Mesothelial cell of epicardium (in vitro differentiated cells): ENCODE measurements around the gene MYCBP2. TPM values are rescaled to one million over a fixed set of nuclear protein-coding genes. Genes with fewer than 3 reads are reported as not detected.

Experiments used
- DNase-seq, 2 experiments: peaks; one replicate each; pipeline ENCODE4 v3.0.0; 2021; ENCODE audit warnings: low spot score in 2 of 2; ENCODE audit not compliant: unreplicated experiment in 2 of 2
- H3K27ac Mint-ChIP-seq: 2 replicates; pipeline ENCODE4 v1.8.0; 2021; ENCODE audit warnings: mixed read lengths
- H3K27me3 Mint-ChIP-seq: 2 replicates; pipeline ENCODE4 v1.8.0; 2021; ENCODE audit warnings: low read depth, mixed read lengths
- H3K36me3 Mint-ChIP-seq: 2 replicates; pipeline ENCODE4 v1.8.0; 2021; ENCODE audit warnings: mixed read lengths
- H3K4me1 Mint-ChIP-seq: 2 replicates; pipeline ENCODE4 v1.8.0; 2021; ENCODE audit warnings: mixed read lengths
- H3K4me3 Mint-ChIP-seq: 2 replicates; pipeline ENCODE4 v1.8.0; 2021; ENCODE audit warnings: mild to moderate bottlenecking, moderate library complexity, mixed read lengths
- H3K9me3 Mint-ChIP-seq: 2 replicates; pipeline ENCODE4 v1.8.0; 2021; ENCODE audit warnings: mixed read lengths
- CTCF ChIP-seq: fragments of 200-600 bp; sonication (generic); IDR thresholded peaks from one replicate; pipeline ENCODE4 v1.5.0; 2021; ENCODE audit warnings: antibody characterized with exemption; ENCODE audit not compliant: unreplicated experiment
- total RNA-seq: library from RNA; stranded (reverse); gene quantifications from 3 replicates; pipeline ENCODE4 v1.2.1, GENCODE V29; 2021

Gene MYCBP2
- total RNA-seq, 1 donor from 2014 or later: 72.3 TPM

GRCh38 chr13:77239312-77239711, 87.6 kb downstream of the MYCBP2 start:
- Mint-ChIP-seq H3K27me3 (no peaks in the 10 kb centered on the region), H3K4me3 (no peak overlapping the region), H3K27ac (no peak overlapping the region), H3K4me1 (peaks cover 3% of the 10 kb centered on the region), H3K36me3 (peaks cover 13% of the 10 kb centered on the region), H3K9me3 (no peaks in the 10 kb centered on the region)
- no peak for DNase-seq
- no peak for TF ChIP-seq CTCF

- no peaks in the 10 kb centered on the region for H3K9me3 Mint-ChIP-seq
- no peak overlapping the region for H3K4me3 Mint-ChIP-seq
- DNase-seq: no peak
- peak overlapping the region; percentile 5 for H3K27ac Mint-ChIP-seq
- H3K27me3 Mint-ChIP-seq: no peaks in the 10 kb centered on the region
- peaks cover 5% of the 10 kb centered on the region for H3K36me3 Mint-ChIP-seq
- TF ChIP-seq CTCF: no peak
- H3K4me1 Mint-ChIP-seq: peaks cover 3% of the 10 kb centered on the region
These were observed 91.4 kb downstream of the MYCBP2 start for GRCh38 chr13:77235456-77236022.

- TF ChIP-seq CTCF: no peak
- Mint-ChIP-seq H3K4me3 (no peak overlapping the region), H3K27ac (no peak overlapping the region), H3K4me1 (peaks cover 3% of the 10 kb centered on the region), H3K27me3 (no peaks in the 10 kb centered on the region), H3K36me3 (peaks cover 3% of the 10 kb centered on the region), H3K9me3 (no peaks in the 10 kb centered on the region)
- DNase-seq: no peak
These were observed 93.7 kb downstream of the MYCBP2 start for GRCh38 chr13:77233159-77233558.

GRCh38 chr13:77230560-77230959, 96.3 kb downstream of the MYCBP2 start:
- Mint-ChIP-seq H3K36me3 (peaks cover 2% of the 10 kb centered on the region), H3K27ac (no peak overlapping the region), H3K9me3 (no peaks in the 10 kb centered on the region), H3K27me3 (no peaks in the 10 kb centered on the region), H3K4me3 (no peak overlapping the region), H3K4me1 (peaks cover 1% of the 10 kb centered on the region)
- DNase-seq: no peak
- TF ChIP-seq CTCF: no peak

- no peak for DNase-seq
- no peaks in the 10 kb centered on the region for H3K9me3 Mint-ChIP-seq
- no peak overlapping the region for H3K27ac Mint-ChIP-seq
- peaks cover 10% of the 10 kb centered on the region for H3K36me3 Mint-ChIP-seq
- H3K27me3 Mint-ChIP-seq: no peaks in the 10 kb centered on the region
- H3K4me3 Mint-ChIP-seq: no peak overlapping the region
- no peak for TF ChIP-seq CTCF
- H3K4me1 Mint-ChIP-seq: peaks cover 13% of the 10 kb centered on the region
These were observed 100.9 kb downstream of the MYCBP2 start for GRCh38 chr13:77225946-77226345.

GRCh38 chr13:77222909-77223308, 104.0 kb downstream of the MYCBP2 start:
- Mint-ChIP-seq H3K9me3 (no peaks in the 10 kb centered on the region), H3K27ac (no peak overlapping the region), H3K36me3 (peaks cover 10% of the 10 kb centered on the region), H3K4me1 (peaks cover 13% of the 10 kb centered on the region), H3K27me3 (no peaks in the 10 kb centered on the region), H3K4me3 (no peak overlapping the region)
- DNase-seq: no peak
- TF ChIP-seq CTCF: no peak
